Kidney (tissue), 14 donors: ENCODE measurements around the gene GRB7. TPM values are rescaled to one million over a fixed set of nuclear protein-coding genes. Genes with fewer than 3 reads are reported as not detected.

Source experiments
- DNase-seq, 5 donors: peaks; one replicate each; pipeline ENCODE4 v3.0.0-alpha.2; 2013 to 2020
- FAIRE-seq: peaks from 2 replicates; lab custom pipeline; 2012; peaks lifted over from hg19 to GRCh38; lab: Jason Lieb, UNC
- H3K27ac ChIP-seq, 2 donors: one replicate each; pipeline ENCODE4 v1.7.0; 2013; ENCODE audit warnings: low read depth in 2 of 2, low read length in 2 of 2, inconsistent platforms in 1 of 2
- H3K27me3 ChIP-seq: one replicate; pipeline ENCODE4 v1.7.1; 2013; ENCODE audit warnings: low read length, inconsistent platforms; ENCODE audit not compliant: control insufficient read depth, insufficient read depth
- H3K36me3 ChIP-seq, 3 donors: one replicate each; pipeline versions ENCODE4 v1.7.0 to v1.7.1; 2013; ENCODE audit warnings: low read length in 3 of 3, control low read depth in 1 of 3, inconsistent platforms in 1 of 3; ENCODE audit not compliant: insufficient read depth in 3 of 3, control insufficient read depth in 2 of 3
- H3K4me1 ChIP-seq, 3 donors: one replicate each; pipeline versions ENCODE4 v1.7.0 to v1.7.1; 2013; ENCODE audit warnings: low read length in 3 of 3, inconsistent platforms in 1 of 3, low read depth in 1 of 3; ENCODE audit not compliant: control insufficient read depth in 2 of 3, insufficient read depth in 2 of 3
- H3K4me3 ChIP-seq, 3 donors: one replicate each; pipeline versions ENCODE4 v1.7.0 to v1.8.1; 2013; ENCODE audit warnings: low read length in 3 of 3, control low read depth in 1 of 3, inconsistent platforms in 1 of 3
- H3K9ac ChIP-seq, 3 donors: one replicate each; pipeline versions ENCODE4 v1.7.0 to v1.7.1; 2013; ENCODE audit warnings: low read length in 3 of 3, control low read depth in 1 of 3, inconsistent platforms in 1 of 3
- H3K9me3 ChIP-seq, 3 donors: one replicate each; pipeline versions ENCODE4 v1.7.0 to v1.7.1; 2013; ENCODE audit warnings: low read length in 3 of 3, control low read depth in 1 of 3, inconsistent platforms in 1 of 3; ENCODE audit not compliant: control insufficient read depth in 2 of 3, insufficient read depth in 1 of 3
- CTCF ChIP-seq: IDR thresholded peaks from 3 replicates; pipeline ENCODE4 v1.5.1; 2012; ENCODE audit warnings: mild to moderate bottlenecking, moderate library complexity, borderline replicate concordance; ENCODE audit not compliant: insufficient read depth; ENCODE audit errors: extremely low read depth
- intact Hi-C: fragments of 100-400 bp; cut with DNase I; formaldehyde crosslinking; loops from one replicate; pipeline ENCODE4 v1.11.1; 2022
- polyA plus RNA-seq: library from polyadenylated mRNA; stranded (reverse); fragments of 350-450 nt; fragmentation: Illumina TruSeq; extraction: RNeasy Lipid Tissue Mini Kit (QIAGEN cat#74804); gene quantifications from one replicate; pipeline ENCODE4 v1.2.3, GENCODE V29; 2014; ENCODE audit warnings: low read depth, low replicate concordance; ENCODE audit not compliant: insufficient read depth
- total RNA-seq: library from RNA; stranded (reverse); fragmentation: NEBNext Ultra II Directional; extraction: Animal tissue kit (Norgen Biotek cat#: 25700); gene quantifications from one replicate; pipeline ENCODE4 v1.2.1, GENCODE V29; 2021
- donor health status: control.
- donor health status: control.
- donor health status: control.
- donor health status: control.
- donor health status: control.
- donor health status: DM: yes; HTN: yes; CAD: no.
- donor health status: Normal renal cell carcinoma (clear cell type).

The GRB7 gene
- total and polyA plus RNA-seq, 2 donors from 2014 or later, result 20.9 to 72.5 TPM

GRCh38 chr17:39694593-39694992 is 43.1 kb upstream of the GRB7 start:
- no peak for FAIRE-seq
- Histone ChIP-seq H3K36me3 (no peaks in the 10 kb centered on the region), H3K9ac (peak overlapping the region in 1 of 3 donors; percentile 75), H3K27me3 (no peaks in the 10 kb centered on the region), H3K27ac (peak overlapping the region; percentile 91 to 93), H3K4me3 (no peak overlapping the region), H3K9me3 (no peaks in the 10 kb centered on the region), H3K4me1 (peaks cover 5 to 36% (median 19%) of the 10 kb centered on the region in 3 donors)
- peak in 1 of 5 donors; percentile 7 for DNase-seq
- intact Hi-C loops, result no loop called here
- no peak for TF ChIP-seq CTCF

- peak in 1 of 5 donors; percentile 22 for DNase-seq
Observed at GRCh38 chr17:39695089-39695474, 42.7 kb upstream of the GRB7 start.

GRCh38 chr17:39696731-39697130 is 41.0 kb upstream of the GRB7 start:
- TF ChIP-seq CTCF, result no peak
- H3K4me3 ChIP-seq, result no peak overlapping the region
- peak overlapping the region; percentile 63 to 93 for H3K27ac ChIP-seq
- H3K9me3 ChIP-seq, result no peaks in the 10 kb centered on the region
- H3K36me3 ChIP-seq, result no peaks in the 10 kb centered on the region
- intact Hi-C loops, result no loop called here
- DNase-seq, result peak in 1 of 5 donors; percentile 58
- no peak for FAIRE-seq
- no peaks in the 10 kb centered on the region for H3K27me3 ChIP-seq
- no peak overlapping the region for H3K9ac ChIP-seq
- peaks cover 5 to 36% (median 26%) of the 10 kb centered on the region in 3 donors for H3K4me1 ChIP-seq

More at GRCh38 chr17:39695089-39695474, 42.7 kb upstream of the GRB7 start:
- no peak for FAIRE-seq
- Histone ChIP-seq H3K4me1 (peaks cover 5 to 36% (median 19%) of the 10 kb centered on the region in 3 donors), H3K4me3 (no peak overlapping the region), H3K36me3 (no peaks in the 10 kb centered on the region), H3K27me3 (no peaks in the 10 kb centered on the region), H3K9ac (peak overlapping the region in 1 of 3 donors; percentile 75), H3K27ac (peak overlapping the region; percentile 91 to 93), H3K9me3 (no peaks in the 10 kb centered on the region)
- intact Hi-C loops, result no loop called here
- no peak for TF ChIP-seq CTCF

GRCh38 chr17:39697961-39698360 is 39.8 kb upstream of the GRB7 start:
- no peak overlapping the region for H3K4me3 ChIP-seq

More at GRCh38 chr17:39697961-39698360, 39.8 kb upstream of the GRB7 start:
- no peak for TF ChIP-seq CTCF
- H3K9ac ChIP-seq, result no peak overlapping the region
- FAIRE-seq (no peak), DNase-seq (no peak)
- H3K36me3 ChIP-seq, result no peaks in the 10 kb centered on the region
- no peaks in the 10 kb centered on the region for H3K9me3 ChIP-seq
- H3K27me3 ChIP-seq, result no peaks in the 10 kb centered on the region
- H3K27ac ChIP-seq, result no peak overlapping the region
- H3K4me1 ChIP-seq, result peaks cover 5 to 42% (median 36%) of the 10 kb centered on the region in 3 donors
- intact Hi-C loops, result no loop called here
